Hematopoietic multipotent progenitor cell treated with erythropoietin and hydrocortisone succinate and interleukin-3 and kit ligand, for 15 days (in vitro differentiated cells): ENCODE measurements around the gene MTHFD1L.
"Not testable (repeated sequence)": the region's sequence is repeated elsewhere in the genome, so short reads cannot be mapped to it uniquely, and the experiment has no call there.

Experiments used
- DNase-seq: peaks from one replicate; pipeline ENCODE4 v3.0.0-alpha.2; 2015; ENCODE audit warnings: low spot score

Gene MTHFD1L

GRCh38 chr6:151041686-151042085 is 176.2 kb downstream of the MTHFD1L start:
- no peak for DNase-seq

DNA sequence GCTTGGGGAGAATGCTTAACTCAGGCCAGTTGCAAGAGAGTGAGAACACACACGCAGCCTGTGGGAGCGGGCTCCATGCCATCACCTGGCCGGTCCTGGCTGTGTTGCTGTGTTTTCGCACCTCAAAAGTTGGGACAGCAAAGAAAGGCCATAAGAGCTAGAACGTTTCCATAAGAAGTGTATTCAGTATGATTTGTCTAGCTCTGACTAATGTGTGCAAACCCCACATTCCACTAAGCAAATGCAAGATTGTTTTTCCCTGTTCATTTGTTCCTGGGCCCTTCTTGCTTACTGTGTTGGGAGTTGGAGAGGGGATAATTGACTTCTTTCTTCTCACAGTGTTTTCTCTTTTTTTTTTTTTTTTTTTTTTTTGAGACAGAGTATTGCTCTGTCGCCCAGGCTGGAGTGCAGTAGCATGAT is 177.4 kb downstream of the MTHFD1L start:
- DNase-seq: not testable (repeated sequence)

- no peak for DNase-seq
Measured at GRCh38 chr6:151043944-151044343, 178.4 kb downstream of the MTHFD1L start.

DNA sequence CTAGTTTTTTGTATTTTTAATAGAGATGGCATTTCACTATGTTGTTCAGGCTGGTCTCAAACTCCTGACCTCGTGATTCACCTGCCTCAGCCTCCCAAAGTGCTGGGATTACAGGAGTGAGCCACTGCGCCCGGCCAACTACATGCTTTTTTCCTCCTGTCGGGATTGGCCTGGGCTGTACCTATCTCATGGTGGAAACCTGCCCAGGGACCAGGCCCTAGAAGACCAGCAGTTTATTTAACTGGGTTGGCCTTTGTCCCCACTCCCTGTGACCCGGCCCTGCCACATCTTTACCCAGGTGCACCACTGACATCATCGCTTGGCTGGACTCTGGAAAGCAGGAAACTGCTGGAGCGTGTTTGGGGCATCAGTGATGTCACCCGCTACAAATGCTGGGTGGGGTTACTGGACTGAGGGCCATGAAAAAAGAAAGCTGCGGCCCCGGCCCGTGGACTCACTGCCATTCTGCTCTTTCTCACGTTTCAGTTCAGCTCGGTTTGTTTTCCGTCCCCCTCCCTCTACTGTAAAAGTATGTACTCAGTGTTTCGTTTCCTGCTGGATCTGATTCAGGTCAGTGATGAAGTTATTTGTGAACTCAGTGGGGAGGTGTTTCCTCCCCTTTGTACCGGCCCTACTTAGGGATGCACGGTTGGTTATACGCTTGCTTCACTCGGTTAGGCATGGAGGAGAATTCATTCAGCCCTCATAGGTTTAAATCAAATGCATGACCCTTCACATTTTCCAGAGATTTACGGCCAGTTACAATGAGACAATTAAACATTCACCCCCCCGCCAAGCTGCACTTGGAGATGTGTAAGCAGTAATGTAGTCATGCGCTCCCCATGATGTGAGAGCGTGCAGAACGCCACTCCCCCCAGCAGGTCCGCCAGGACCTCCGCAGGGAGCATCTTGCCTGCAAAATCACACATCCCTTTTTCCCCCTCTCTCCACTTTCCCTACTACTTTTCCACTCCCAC is 179.3 kb downstream of the MTHFD1L start:
- DNase-seq: no peak

- DNase-seq: not testable (repeated sequence)
Measured at GRCh38 chr6:151045511-151046222, 180.2 kb downstream of the MTHFD1L start.

DNA sequence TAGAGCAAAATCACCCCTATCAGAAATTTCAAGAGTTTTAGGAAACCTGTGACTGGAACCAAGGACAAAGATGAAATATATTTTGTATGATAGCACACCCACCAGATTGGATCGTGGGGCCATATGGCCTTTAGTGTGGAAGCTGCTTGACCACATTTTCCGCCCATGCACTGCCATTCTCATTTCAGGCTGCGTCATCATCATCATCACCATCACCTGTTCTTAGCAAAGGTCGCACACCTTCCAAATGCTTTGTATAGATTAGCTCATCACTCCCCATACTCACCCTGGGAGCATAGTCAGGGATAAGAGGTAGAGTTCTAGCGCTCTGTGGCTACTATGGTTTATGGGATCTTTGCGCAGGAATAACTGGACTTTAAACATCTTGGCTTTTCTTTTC is 185.7 kb downstream of the MTHFD1L start:
- no peak for DNase-seq

DNA sequence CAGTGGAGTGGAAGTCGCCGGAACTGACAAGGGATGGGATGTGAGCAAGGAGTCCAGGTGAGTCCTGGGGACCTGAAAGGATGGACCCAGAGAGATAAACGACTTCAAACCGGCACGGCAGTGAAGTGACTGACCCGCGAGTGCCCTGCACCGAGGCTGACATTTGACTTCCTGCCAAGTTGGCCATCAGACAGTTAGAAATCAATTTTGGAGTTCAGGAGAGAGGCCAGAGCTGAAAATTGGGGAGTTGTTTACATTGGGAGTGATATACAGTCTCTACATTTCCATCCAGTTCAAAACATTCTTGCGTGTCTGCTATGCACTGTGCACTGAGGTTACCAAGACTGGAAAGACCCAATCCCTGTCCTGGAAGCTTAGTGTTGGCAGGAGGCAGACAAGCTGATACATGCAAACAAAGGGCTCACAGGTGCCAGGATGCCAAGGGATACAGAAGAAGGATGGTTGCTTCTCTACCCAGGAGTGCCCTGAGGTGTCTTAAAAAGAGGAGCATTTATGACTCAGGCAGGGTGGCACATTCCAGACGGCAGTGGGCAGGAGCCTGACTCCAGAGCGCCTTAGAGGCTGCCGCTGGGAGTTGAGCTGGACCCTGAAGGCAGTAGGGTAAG is 186.6 kb downstream of the MTHFD1L start:
- DNase-seq: no peak

- DNase-seq: no peak
Measured at GRCh38 chr6:151054306-151054705, 188.8 kb downstream of the MTHFD1L start.

- no peak for DNase-seq
Measured at GRCh38 chr6:151056230-151056907, 190.9 kb downstream of the MTHFD1L start.

- no peak for DNase-seq
Measured at GRCh38 chr6:151057061-151057460, 191.6 kb downstream of the MTHFD1L start.

- DNase-seq: no peak
Measured at GRCh38 chr6:151058021-151058733, 192.7 kb downstream of the MTHFD1L start.

DNA sequence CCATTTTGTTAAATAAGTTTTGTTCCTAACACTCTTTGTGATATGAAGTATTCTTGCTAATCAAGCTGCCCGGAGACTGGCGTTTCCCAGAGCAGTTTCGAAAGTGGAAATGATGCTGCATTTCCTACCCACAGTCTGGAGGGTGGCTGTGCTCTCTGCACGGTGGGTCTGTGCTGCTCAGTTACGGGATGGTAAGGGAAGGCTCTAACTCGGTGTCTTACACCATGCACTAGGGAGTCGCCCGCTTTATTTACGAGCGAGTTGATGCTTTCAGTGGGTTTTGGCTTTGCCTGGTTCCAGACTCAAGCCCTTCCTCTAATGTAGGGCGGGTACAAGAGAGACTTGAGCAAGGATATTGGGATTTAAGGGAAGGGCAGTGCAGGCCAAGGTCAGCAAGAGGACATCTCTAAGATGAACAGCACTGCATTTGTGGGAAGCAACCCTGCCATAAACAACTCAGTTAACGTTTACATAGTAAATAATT is 194.2 kb downstream of the MTHFD1L start:
- DNase-seq: no peak

DNA sequence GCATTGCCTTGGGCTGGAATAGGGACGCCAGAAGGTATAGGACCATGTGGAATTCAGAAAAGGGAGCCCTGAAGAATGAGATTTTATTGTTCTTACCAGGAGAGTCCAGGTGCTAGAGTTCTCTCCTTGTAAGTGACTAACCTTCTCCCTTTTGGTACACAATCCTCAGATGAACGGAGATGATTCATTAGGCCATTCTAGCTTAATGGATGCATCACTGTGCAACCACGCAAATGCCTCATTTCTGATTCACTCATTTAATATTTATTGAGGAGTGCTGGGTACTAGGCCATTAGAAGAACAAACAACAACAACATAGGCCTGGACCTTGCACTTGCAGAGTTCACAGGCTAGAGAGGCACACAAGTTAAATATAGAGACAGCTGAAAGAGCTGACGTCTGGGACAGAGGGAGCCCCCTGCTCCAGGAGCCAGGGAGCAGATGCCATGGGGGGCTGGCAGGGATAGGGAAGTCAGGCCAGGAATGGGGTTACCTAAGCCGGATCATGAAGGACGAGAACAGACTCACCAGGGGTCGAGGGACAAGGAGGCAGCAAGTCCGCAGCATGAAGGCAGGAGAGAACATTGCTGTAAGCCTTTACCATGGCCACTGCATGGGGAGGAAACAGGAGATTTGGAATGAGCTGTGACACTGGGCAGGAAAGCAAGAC is 194.7 kb downstream of the MTHFD1L start:
- no peak for DNase-seq

GRCh38 chr6:151060766-151061531 is 195.4 kb downstream of the MTHFD1L start:
- DNase-seq: no peak

- no peak for DNase-seq
Measured at GRCh38 chr6:151063352-151063751, 197.8 kb downstream of the MTHFD1L start.

DNA sequence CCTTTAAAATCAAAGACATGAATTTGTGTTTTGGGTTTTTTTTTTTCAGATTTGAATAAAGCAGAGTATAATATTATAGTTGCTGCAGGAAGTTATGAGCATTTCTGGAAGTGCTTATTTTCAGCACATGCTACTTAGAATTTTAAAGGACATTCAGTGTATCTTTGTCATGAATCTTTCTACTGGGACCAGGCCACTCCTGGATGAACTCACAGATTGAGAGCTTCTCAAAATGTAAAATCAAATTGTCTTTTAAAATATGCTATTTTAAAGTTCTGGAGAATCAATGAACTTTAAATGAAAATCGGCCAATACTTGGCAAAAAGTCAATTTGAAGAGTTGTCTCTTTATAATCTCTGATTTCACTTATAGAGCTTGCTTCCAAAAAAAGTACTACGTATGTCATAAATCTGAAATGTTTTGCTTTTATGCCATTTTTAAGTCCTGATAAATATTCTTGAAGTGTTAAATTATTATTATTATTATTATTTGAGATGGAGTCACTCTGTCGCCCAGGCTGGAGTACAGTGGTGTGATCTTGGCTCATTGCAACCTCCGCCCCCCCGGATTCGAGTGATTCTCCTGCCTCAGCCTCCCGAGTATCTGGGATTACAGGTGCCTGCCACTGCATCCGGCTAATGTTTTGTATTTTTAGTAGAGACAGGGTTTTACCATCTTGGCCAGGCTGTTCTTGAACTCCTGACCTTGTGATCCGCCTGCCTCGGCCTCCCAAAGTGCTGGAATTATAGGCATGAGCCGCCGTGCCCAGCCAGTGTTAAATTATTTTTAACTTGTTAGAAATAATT is 198.5 kb downstream of the MTHFD1L start:
- no peak for DNase-seq

DNA sequence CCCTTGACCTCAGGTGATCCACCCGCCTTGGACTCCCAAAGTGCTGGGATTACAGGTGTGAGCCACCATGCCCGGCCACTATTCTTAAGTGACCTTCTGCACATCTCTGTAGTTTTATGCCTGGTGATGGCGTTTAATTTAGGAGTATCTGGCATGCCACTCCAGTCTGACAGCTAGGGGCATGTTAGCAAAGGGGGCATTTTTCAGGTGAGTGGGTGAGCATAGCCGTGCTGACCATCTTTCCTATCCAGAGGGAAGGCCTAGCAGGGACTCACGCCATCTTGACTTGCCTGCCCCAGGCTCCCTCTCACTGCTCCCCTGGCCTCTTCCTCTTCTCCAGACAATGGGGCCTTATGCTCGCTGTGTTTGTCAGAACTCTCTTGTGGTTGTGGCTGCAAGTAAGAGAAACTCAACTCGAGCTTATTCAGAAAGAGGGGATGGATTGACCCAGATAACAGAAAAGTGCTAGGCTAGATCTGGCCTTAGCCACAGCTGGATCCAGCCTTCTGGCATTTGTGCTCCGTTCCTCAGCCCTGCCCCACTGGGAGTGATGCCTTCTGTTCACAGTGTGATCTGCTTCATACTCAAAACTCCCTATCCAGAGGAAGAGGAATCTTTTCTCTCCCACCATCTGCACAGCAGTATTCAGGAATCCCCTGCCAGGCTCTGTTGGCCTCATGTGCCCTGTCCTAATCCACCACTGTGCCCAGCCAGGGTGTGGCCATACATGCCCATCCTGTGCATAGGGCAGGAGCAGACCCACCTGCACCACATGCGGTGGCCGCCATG is 199.7 kb downstream of the MTHFD1L start:
- no peak for DNase-seq
